Endothelial cell of umbilical vein (primary cell): Measurements from ENCODE around the gene TACC3. TPM values are rescaled to one million over a fixed set of nuclear protein-coding genes. Genes with fewer than 3 reads are reported as not detected.

Source experiments
- BruUV-seq: library from RNA; stranded (reverse); fragments of 400-500 nt; replicated peaks from 2 replicates; lab custom pipeline; 2021; lab: Mats Ljungman, UMichigan
- CTCF ChIA-PET: fragments of 300-600, 350-600 bp; sonication (Branson Sonifier 250); formaldehyde crosslinking; loops from one replicate; lab custom pipeline; 2021; ENCODE audit warnings: antibody characterized with exemption, inconsistent platforms; lab: Charles Lee
- POLR2A ChIA-PET: fragments of 300-600, 350-600 bp; sonication (Branson Sonifier 250); formaldehyde crosslinking; loops from one replicate; lab custom pipeline; 2021; ENCODE audit warnings: antibody characterized with exemption, inconsistent platforms; lab: Charles Lee
- DNase-seq: peaks from one replicate; pipeline ENCODE4 v3.0.0-alpha.2; 2011; ENCODE audit warnings: low read depth, low spot score
- FAIRE-seq: peaks from 2 replicates; lab custom pipeline; 2011; peaks lifted over from hg19 to GRCh38; lab: Jason Lieb, UNC
- H2AFZ ChIP-seq: 2 replicates; pipeline ENCODE4 v1.6.0; 2012; ENCODE audit warnings: low read depth, low read length, control low read depth, inconsistent platforms
- H3K27ac ChIP-seq: 2 replicates; pipeline ENCODE4 v1.5.1; 2011; ENCODE audit warnings: low read depth, mild to moderate bottlenecking, control low read depth, low read length, moderate library complexity; ENCODE audit not compliant: insufficient read depth
- H3K27me3 ChIP-seq, 2 experiments: 2 replicates each; pipeline versions ENCODE4 v1.6.0 to v1.6.1; 2011; ENCODE audit warnings: low read length in 2 of 2, mixed read lengths in 1 of 2; ENCODE audit not compliant: control insufficient read depth in 2 of 2, insufficient read depth in 2 of 2
- H3K36me3 ChIP-seq, 2 experiments: 2 replicates in 1 of 2; 3 replicates in 1 of 2; pipeline ENCODE4 v1.5.1; 2011; ENCODE audit warnings: low read length in 2 of 2, mild to moderate bottlenecking in 1 of 2, moderate library complexity in 1 of 2; ENCODE audit not compliant: control insufficient read depth in 2 of 2, insufficient read depth in 2 of 2; ENCODE audit errors: extremely low read depth in 1 of 2
- H3K4me1 ChIP-seq: 3 replicates; pipeline ENCODE4 v1.5.1; 2011; ENCODE audit warnings: mild to moderate bottlenecking, low read length; ENCODE audit not compliant: control insufficient read depth, insufficient read depth; ENCODE audit errors: extremely low read depth
- H3K4me2 ChIP-seq: 2 replicates; pipeline ENCODE4 v1.6.1; 2011; ENCODE audit warnings: low read length, control low read depth, mixed read lengths; ENCODE audit not compliant: insufficient read depth
- H3K4me3 ChIP-seq, 3 experiments: fragments of 200-600 bp in 1 of 3; sonication (generic), shearing (Covaris generic) in 1 of 3; replicated peaks in 1 of 3; 2 replicates each; pipeline ENCODE4 v1.5.1; 2011 to 2016; ENCODE audit warnings: control low read depth in 3 of 3, low read length in 3 of 3, mild to moderate bottlenecking in 2 of 3, inconsistent platforms in 1 of 3, low read depth in 1 of 3, moderate library complexity in 1 of 3; ENCODE audit not compliant: insufficient read depth in 1 of 3
- H3K79me2 ChIP-seq: 2 replicates; pipeline ENCODE4 v1.6.0; 2012; ENCODE audit warnings: low read length, inconsistent platforms; ENCODE audit not compliant: control insufficient read depth, insufficient read depth
- H3K9ac ChIP-seq: replicated peaks from 2 replicates; pipeline ENCODE3; 2011; ENCODE audit warnings: low read length, control low read depth; ENCODE audit not compliant: insufficient read depth; ENCODE audit errors: extremely low read depth
- H3K9me1 ChIP-seq: replicated peaks from 3 replicates; pipeline ENCODE4 v1.6.0; 2011; ENCODE audit warnings: mild to moderate bottlenecking, low read length; ENCODE audit not compliant: control insufficient read depth, insufficient read depth; ENCODE audit errors: extremely low read depth
- H3K9me3 ChIP-seq: replicated peaks from 2 replicates; pipeline ENCODE4 v1.5.1; 2012; ENCODE audit warnings: low read length, inconsistent platforms; ENCODE audit not compliant: control insufficient read depth, insufficient read depth
- H4K20me1 ChIP-seq: replicated peaks from 2 replicates; pipeline ENCODE3; 2011; ENCODE audit warnings: mild to moderate bottlenecking, low read length; ENCODE audit not compliant: control insufficient read depth, insufficient read depth; ENCODE audit errors: extremely low read depth
- CTCF ChIP-seq, 2 donors: IDR thresholded peaks; 1 replicate in 1 of 2; 2 replicates in 1 of 2; pipeline ENCODE4 v1.5.1; 2011; ENCODE audit warnings: low read length in 2 of 2, mild to moderate bottlenecking in 2 of 2, moderate library complexity in 2 of 2, control low read depth in 1 of 2, inconsistent platforms in 1 of 2, low read depth in 1 of 2; ENCODE audit not compliant: insufficient read depth in 1 of 2; ENCODE audit errors: extremely low read depth in 1 of 2
- EZH2 ChIP-seq: IDR thresholded peaks from 2 replicates; pipeline ENCODE4 v1.6.1; 2012; ENCODE audit warnings: borderline replicate concordance, low read depth, mild to moderate bottlenecking, moderate library complexity, low read length, inconsistent platforms; ENCODE audit not compliant: severe bottlenecking
- FOS ChIP-seq: IDR thresholded peaks from 2 replicates; pipeline ENCODE4 v1.6.1; 2011; ENCODE audit warnings: mild to moderate bottlenecking, low read length, moderate library complexity, borderline replicate concordance; ENCODE audit not compliant: insufficient read depth
- GATA2 ChIP-seq: IDR thresholded peaks from 2 replicates; pipeline ENCODE4 v1.7.0; 2011; ENCODE audit warnings: low read depth, mild to moderate bottlenecking, moderate library complexity, mixed read lengths, low read length; ENCODE audit not compliant: insufficient read length, insufficient read depth
- JUN ChIP-seq: IDR thresholded peaks from 2 replicates; pipeline ENCODE4 v1.6.1; 2011; ENCODE audit warnings: borderline replicate concordance, low read depth; ENCODE audit not compliant: insufficient read length, insufficient read depth
- MYC ChIP-seq: IDR thresholded peaks from one replicate; pipeline ENCODE4 v1.6.1; 2011; ENCODE audit warnings: mild to moderate bottlenecking, low read depth, low read length
- POLR2A ChIP-seq: IDR thresholded peaks from 2 replicates; pipeline ENCODE4 v1.6.1; 2012; ENCODE audit warnings: low read depth, mild to moderate bottlenecking, control low read depth, low read length
- POLR2AphosphoS5 ChIP-seq: IDR thresholded peaks from 2 replicates; pipeline ENCODE4 v1.6.1; 2012; ENCODE audit warnings: low read depth, mild to moderate bottlenecking, control low read depth, low read length, moderate library complexity; ENCODE audit not compliant: insufficient read depth
- dilution Hi-C: fragments of 300-500 bp; cut with MboI; formaldehyde crosslinking; loops from one replicate; pipeline ENCODE4 v1.15.0; 2019; ENCODE audit warnings: low sequenced_read_pairs; ENCODE audit not compliant: extremely low pct_ligation_motif_present
- intact Hi-C: fragments of 100-400 bp; cut with micrococcal nuclease; formaldehyde crosslinking; loops from one replicate; pipeline ENCODE4 v1.10.0; 2022
- polyA plus RNA-seq, 4 experiments: library from polyadenylated mRNA; depleted of rRNA in 3 of 4; stranded (reverse) in 3 of 4; unstranded in 1 of 4; fragments of >200 nt; gene quantifications; 2 replicates each; pipeline versions ENCODE4 v1.2.1 to v1.2.3, GENCODE V29; 2011 to 2012; ENCODE audit warnings: missing spikeins in 1 of 4
- total RNA-seq: library from RNA; stranded (reverse); gene quantifications from 2 replicates; pipeline ENCODE4 v1.2.3, GENCODE V29; 2021
- TF ChIP-seq, protein P1 (sequence below): IDR thresholded peaks from 2 replicates; pipeline ENCODE4 v1.6.1; 2011; ENCODE audit not compliant: insufficient read depth, insufficient read length

Gene TACC3
- total and polyA plus RNA-seq, 2 donors (not counting 3 experiments of a cell fraction or from before 2014, with no cell fraction given) = 54.5 to 135 TPM

DNA sequence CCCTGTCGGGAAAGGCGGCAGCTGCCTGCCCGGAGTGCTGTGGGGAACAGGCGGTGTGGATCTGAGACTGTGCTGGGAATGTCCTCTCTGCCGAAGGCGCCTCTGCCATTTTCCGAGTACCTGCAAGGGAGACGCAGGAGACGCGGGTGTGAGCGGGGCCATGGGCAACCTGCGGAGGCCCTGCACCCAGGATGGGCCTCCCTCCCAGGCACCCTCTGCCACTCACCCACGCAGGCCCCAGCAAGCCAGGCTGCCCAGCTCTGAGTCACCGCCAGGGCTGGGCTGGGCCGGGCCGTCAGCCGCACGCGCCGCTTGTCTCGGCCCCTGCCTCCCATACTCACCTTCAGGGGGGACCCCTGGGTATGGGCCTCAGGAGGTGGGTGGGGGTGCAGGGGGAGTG, 68.2 kb downstream of the TACC3 start:
- H3K9me1 ChIP-seq = no peaks in the 10 kb centered on the region
- dilution Hi-C loops (no loop called here), intact Hi-C loops (no loop called here)
- POLR2A ChIA-PET = no interaction called here
- TF ChIP-seq POLR2A (no peak), FOS (no peak), POLR2AphosphoS5 (no peak), GATA2 (no peak), EZH2 (no peak), CTCF (IDR thresholded peaks at IDR 0.05; ENCODE audit: extremely low read depth in 1 of 2, insufficient read depth in 1 of 2, low read depth in 1 of 2, low read length in 2 of 2) (no peak), JUN (no peak), MYC (no peak)
- TF ChIP-seq, protein P1, sequence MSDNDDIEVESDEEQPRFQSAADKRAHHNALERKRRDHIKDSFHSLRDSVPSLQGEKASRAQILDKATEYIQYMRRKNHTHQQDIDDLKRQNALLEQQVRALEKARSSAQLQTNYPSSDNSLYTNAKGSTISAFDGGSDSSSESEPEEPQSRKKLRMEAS = no peak
- no peaks in the 10 kb centered on the region for H3K79me2 ChIP-seq
- H4K20me1 ChIP-seq = no peaks in the 10 kb centered on the region
- H3K4me1 ChIP-seq = no peaks in the 10 kb centered on the region
- H3K27ac ChIP-seq = no peak overlapping the region
- no peak overlapping the region for H3K9ac ChIP-seq
- peaks cover 8% of the 10 kb centered on the region in 2 experiments for H3K27me3 ChIP-seq
- no peaks in the 10 kb centered on the region for H3K36me3 ChIP-seq
- H3K9me3 ChIP-seq = no peaks in the 10 kb centered on the region
- BruUV-seq = no TSS peak
- H2AFZ ChIP-seq = no peak overlapping the region
- H3K4me3 ChIP-seq = no peak overlapping the region
- no peak overlapping the region for H3K4me2 ChIP-seq
- CTCF ChIA-PET = interaction anchor here (0.7 to 1.8 kb wide), 4 partner anchors 12 to 110 kb away, joined by 3 to 6 read pairs (median 4); no protein-coding TSS in a partner anchor
- FAIRE-seq = no peak
- DNase-seq = no peak
